Transverse colon (tissue), 4 donors: Measurements from ENCODE around the gene CALB2. TPM values are rescaled to one million over a fixed set of nuclear protein-coding genes. Genes with fewer than 3 reads are reported as not detected.

Experiments
- DNase-seq: peaks from one replicate; pipeline ENCODE4 v3.0.0-alpha.2; 2019
- H3K27ac ChIP-seq, 4 donors: fragments of 200-600 bp; sonication (generic); 2 replicates each; pipeline ENCODE4 v1.5.1; 2016 to 2018; ENCODE audit warnings: inconsistent platforms in 4 of 4
- H3K27me3 ChIP-seq: fragments of 200-600 bp; sonication (generic); 2 replicates; pipeline ENCODE4 v1.5.1; 2017; ENCODE audit warnings: inconsistent platforms
- H3K36me3 ChIP-seq, 4 donors: fragments of 200-600 bp; sonication (generic); 2 replicates each; pipeline ENCODE4 v1.5.1; 2017 to 2019; ENCODE audit warnings: inconsistent platforms in 4 of 4
- H3K4me1 ChIP-seq, 4 donors: fragments of 200-600 bp; sonication (generic); 2 replicates each; pipeline ENCODE4 v1.5.1; 2017 to 2020; ENCODE audit warnings: inconsistent platforms in 4 of 4
- H3K4me3 ChIP-seq, 4 donors: fragments of 200-600 bp; sonication (generic); 1 replicate in 1 of 4; 2 replicates in 3 of 4; pipeline versions ENCODE4 v1.5.1 to v1.6.1; 2017 to 2019; ENCODE audit warnings: inconsistent platforms in 4 of 4
- H3K9me3 ChIP-seq, 2 donors: fragments of 200-600 bp; sonication (generic); 2 replicates each; pipeline ENCODE4 v1.5.1; 2017 to 2019; ENCODE audit warnings: inconsistent platforms in 2 of 2
- EP300 ChIP-seq: sonication (generic); formaldehyde crosslinking; IDR thresholded peaks from one replicate; pipeline ENCODE4 v1.6.1; 2017; ENCODE audit warnings: antibody characterized with exemption, low read depth
- POLR2A ChIP-seq: fragments of 450-650 bp; IDR thresholded peaks from one replicate; pipeline ENCODE4 v1.6.1; 2016; ENCODE audit warnings: antibody characterized with exemption, mild to moderate bottlenecking, moderate library complexity
- POLR2AphosphoS5 ChIP-seq, 3 donors: sonication (generic); formaldehyde crosslinking; IDR thresholded peaks; one replicate each; pipeline ENCODE4 v1.6.1; 2016; ENCODE audit warnings: antibody characterized with exemption in 3 of 3
- WGBS, 2 donors: methylation state at CpG; one replicate each; pipeline ENCODE4 v1.1.5; 2018; ENCODE audit warnings: low coverage in 1 of 2; 5-methylcytosine and 5-hydroxymethylcytosine counted together
- in situ Hi-C, 4 donors: fragments of 200-750 bp; cut with MboI; loops; one replicate each; pipeline versions ENCODE4 v1.15.0 to v1.15.1; 2017; ENCODE audit warnings: low sequenced_read_pairs in 3 of 4, low pct_ligation_motif_present in 1 of 4, low pct_unique_long_range_greater_than_20kb in 1 of 4
- intact Hi-C: fragments of 100-400 bp; cut with DNase I; formaldehyde crosslinking; loops from one replicate; pipeline ENCODE4 v1.15.1; 2023; ENCODE audit warnings: low total_unique reads
- total RNA-seq, 4 donors: library from RNA; depleted of rRNA; stranded (reverse); fragments of >200 nt; gene quantifications; one replicate each; pipeline ENCODE4 v1.1.0, GENCODE V29; 2016
- TF ChIP-seq, protein P1 (sequence below), 5 experiments: fragments of 200-600 bp in 3 of 5; fragments of 450-650 bp in 2 of 5; sonication (generic) in 3 of 5; IDR thresholded peaks; 1 replicate in 2 of 5; 2 replicates in 3 of 5; pipeline ENCODE4 v1.5.1; 2016 to 2017; ENCODE audit warnings: antibody characterized with exemption in 5 of 5, inconsistent platforms in 3 of 5, mild to moderate bottlenecking in 2 of 5, moderate library complexity in 1 of 5

Gene CALB2
- total RNA-seq, 4 donors from 2014 or later: 2.0 to 4.0 (median 4.0) TPM; not detected in 1

GRCh38 chr16:71338632-71339031 is 19.9 kb upstream of the CALB2 start:
- in situ Hi-C loops: no loop called here
- WGBS, 2 donors: 87 to 92% methylated on average over 1 of the region's 1 CpG

DNA sequence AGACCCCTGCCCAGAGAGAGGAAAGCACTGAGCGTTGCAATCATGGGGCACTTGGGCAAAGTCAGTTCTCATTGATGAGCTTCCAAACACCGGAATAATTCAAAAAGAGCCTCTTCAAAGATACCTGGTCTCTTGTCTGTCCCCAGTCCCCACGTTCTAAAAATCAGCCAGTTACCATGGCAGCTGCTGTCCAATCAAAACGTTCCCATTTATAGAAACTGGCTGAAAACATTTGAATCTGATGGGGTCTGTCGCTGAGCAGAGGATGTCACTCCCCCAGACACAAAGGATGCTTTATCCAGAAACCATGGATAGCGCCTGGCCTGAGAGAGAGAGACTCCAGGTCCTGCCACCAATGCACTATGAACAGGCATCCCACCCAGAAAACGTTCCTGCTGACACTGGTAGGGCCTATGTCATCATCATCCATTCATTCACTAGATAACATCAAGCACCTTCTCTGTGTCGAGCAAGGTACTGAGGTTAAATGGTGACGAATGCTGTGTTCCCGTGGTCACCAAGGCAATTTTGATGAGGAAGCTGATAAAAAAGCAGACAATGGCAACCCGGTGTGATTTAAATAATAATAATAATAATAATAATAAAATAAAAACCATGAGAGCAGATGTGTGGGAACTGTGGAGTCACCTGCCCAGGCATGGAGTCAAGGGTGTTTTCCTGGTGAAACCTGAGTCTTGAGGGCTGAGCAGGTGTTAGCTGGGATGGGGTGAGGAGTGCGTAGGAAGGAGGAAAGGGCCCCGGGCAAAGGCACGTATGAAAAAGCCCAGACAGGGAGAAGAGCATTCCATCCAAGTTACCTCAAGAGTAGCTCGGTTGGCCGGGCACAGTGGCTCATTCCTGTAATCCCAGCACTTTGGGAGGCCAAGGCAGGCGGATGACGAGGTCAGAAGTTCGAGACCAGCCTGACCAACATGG is 19.0 kb upstream of the CALB2 start:
- no peaks in the 10 kb centered on the region for H3K4me1 ChIP-seq
- in situ Hi-C loops (no loop called here), intact Hi-C loops (no loop called here)
- H3K27me3 ChIP-seq: no peaks in the 10 kb centered on the region
- 73 to 91% methylated on average over 13 to 19 of the region's 19 CpGs for WGBS, 2 donors
- H3K36me3 ChIP-seq: no peaks in the 10 kb centered on the region
- no peak overlapping the region for H3K4me3 ChIP-seq
- DNase-seq: no peak
- TF ChIP-seq EP300: no peak
- no peak for TF ChIP-seq POLR2A
- TF ChIP-seq, protein P1, sequence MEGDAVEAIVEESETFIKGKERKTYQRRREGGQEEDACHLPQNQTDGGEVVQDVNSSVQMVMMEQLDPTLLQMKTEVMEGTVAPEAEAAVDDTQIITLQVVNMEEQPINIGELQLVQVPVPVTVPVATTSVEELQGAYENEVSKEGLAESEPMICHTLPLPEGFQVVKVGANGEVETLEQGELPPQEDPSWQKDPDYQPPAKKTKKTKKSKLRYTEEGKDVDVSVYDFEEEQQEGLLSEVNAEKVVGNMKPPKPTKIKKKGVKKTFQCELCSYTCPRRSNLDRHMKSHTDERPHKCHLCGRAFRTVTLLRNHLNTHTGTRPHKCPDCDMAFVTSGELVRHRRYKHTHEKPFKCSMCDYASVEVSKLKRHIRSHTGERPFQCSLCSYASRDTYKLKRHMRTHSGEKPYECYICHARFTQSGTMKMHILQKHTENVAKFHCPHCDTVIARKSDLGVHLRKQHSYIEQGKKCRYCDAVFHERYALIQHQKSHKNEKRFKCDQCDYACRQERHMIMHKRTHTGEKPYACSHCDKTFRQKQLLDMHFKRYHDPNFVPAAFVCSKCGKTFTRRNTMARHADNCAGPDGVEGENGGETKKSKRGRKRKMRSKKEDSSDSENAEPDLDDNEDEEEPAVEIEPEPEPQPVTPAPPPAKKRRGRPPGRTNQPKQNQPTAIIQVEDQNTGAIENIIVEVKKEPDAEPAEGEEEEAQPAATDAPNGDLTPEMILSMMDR (IDR thresholded peaks at IDR 0.05): no peak
- no peak for TF ChIP-seq POLR2AphosphoS5 (IDR thresholded peaks at IDR 0.05)
- no peak overlapping the region for H3K27ac ChIP-seq
- no peaks in the 10 kb centered on the region for H3K9me3 ChIP-seq

More at GRCh38 chr16:71338632-71339031, 19.9 kb upstream of the CALB2 start:
- H3K36me3 ChIP-seq: no peaks in the 10 kb centered on the region
- H3K9me3 ChIP-seq: no peaks in the 10 kb centered on the region
- no peak for TF ChIP-seq POLR2A
- TF ChIP-seq EP300: no peak
- no peak overlapping the region for H3K27ac ChIP-seq
- intact Hi-C loops: no loop called here
- no peak for DNase-seq
- H3K4me3 ChIP-seq: no peak overlapping the region
- H3K4me1 ChIP-seq: no peaks in the 10 kb centered on the region
- H3K27me3 ChIP-seq: no peaks in the 10 kb centered on the region

- intact Hi-C loops (no loop called here), in situ Hi-C loops (no loop called here)
- no peaks in the 10 kb centered on the region for H3K27me3 ChIP-seq
- TF ChIP-seq POLR2A (no peak), EP300 (no peak), POLR2AphosphoS5 (IDR thresholded peaks at IDR 0.05) (no peak)
- TF ChIP-seq, protein P1 (IDR thresholded peaks at IDR 0.05): no peak
- H3K27ac ChIP-seq: no peak overlapping the region
- no peak for DNase-seq
- no peaks in the 10 kb centered on the region for H3K36me3 ChIP-seq
- 68 to 89% methylated on average over 4 to 6 of the region's 6 CpGs for WGBS, 2 donors
- H3K4me3 ChIP-seq: no peak overlapping the region
- no peaks in the 10 kb centered on the region for H3K4me1 ChIP-seq
- H3K9me3 ChIP-seq: no peaks in the 10 kb centered on the region
Observed at GRCh38 chr16:71340406-71340805, 18.1 kb upstream of the CALB2 start.

DNA sequence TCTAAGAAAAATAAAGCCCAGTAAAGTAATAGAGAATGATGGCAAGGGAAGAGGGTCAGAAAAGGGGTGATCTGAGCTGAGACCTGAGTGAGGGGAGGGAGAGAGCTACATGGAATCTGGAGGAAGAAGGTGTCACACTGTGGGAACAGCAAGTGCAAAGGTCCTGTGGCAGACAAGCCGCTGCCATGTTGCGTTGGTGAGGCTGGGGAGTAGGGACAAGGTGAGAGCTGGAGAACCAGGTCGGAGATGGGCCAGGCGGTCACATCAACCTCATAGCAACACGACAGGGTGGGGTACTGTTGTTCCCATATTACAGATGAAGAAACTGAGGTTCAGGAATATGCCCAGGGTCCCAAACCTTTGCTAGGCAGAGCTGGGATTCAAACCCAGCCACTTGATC is 16.6 kb upstream of the CALB2 start:
- H3K4me3 ChIP-seq: no peak overlapping the region
- H3K27me3 ChIP-seq: no peaks in the 10 kb centered on the region
- DNase-seq: no peak
- WGBS, 2 donors: 59 to 91% methylated on average over 3 to 5 of the region's 5 CpGs
- no peaks in the 10 kb centered on the region for H3K36me3 ChIP-seq
- TF ChIP-seq POLR2A (no peak), POLR2AphosphoS5 (IDR thresholded peaks at IDR 0.05) (no peak), EP300 (no peak)
- TF ChIP-seq, protein P1 (IDR thresholded peaks at IDR 0.05): no peak
- H3K27ac ChIP-seq: no peak overlapping the region
- in situ Hi-C loops (no loop called here), intact Hi-C loops (no loop called here)
- H3K4me1 ChIP-seq: no peaks in the 10 kb centered on the region
- no peaks in the 10 kb centered on the region for H3K9me3 ChIP-seq
